H1 (cell line): ENCODE data around the gene KRT84. TPM values are rescaled to one million over a fixed set of nuclear protein-coding genes. Genes with fewer than 3 reads are reported as not detected.

Experiments
- CREB1 ChIP-seq: IDR thresholded peaks from 2 replicates; pipeline ENCODE4 v1.6.1; 2012; ENCODE audit warnings: inconsistent platforms
- NRF1 ChIP-seq: IDR thresholded peaks from 2 replicates; pipeline ENCODE4 v1.6.1; 2011; ENCODE audit warnings: mild to moderate bottlenecking, low read depth, low read length, improper control_type of control experiment
- SUZ12 ChIP-seq: fragments of 200-600 bp; sonication (generic); IDR thresholded peaks from 2 replicates; pipeline ENCODE4 v1.6.1; 2012; ENCODE audit warnings: mild to moderate bottlenecking, inconsistent platforms, low read length, moderate library complexity, mixed read lengths
- TAF1 ChIP-seq: IDR thresholded peaks from 2 replicates; pipeline ENCODE4 v1.6.1; 2011; ENCODE audit warnings: mild to moderate bottlenecking, low read depth, low read length
- TAF7 ChIP-seq: optimal IDR thresholded peaks from 2 replicates; pipeline ENCODE3; 2011; ENCODE audit warnings: low read depth, mild to moderate bottlenecking, inconsistent platforms, low read length, moderate library complexity, borderline replicate concordance
- TEAD4 ChIP-seq: IDR thresholded peaks from 2 replicates; pipeline ENCODE4 v1.6.1; 2012; ENCODE audit warnings: low read depth, low read length, inconsistent platforms, mixed read lengths
- polyA plus RNA-seq, 7 experiments: library from polyadenylated mRNA; depleted of rRNA in 3 of 7; stranded (reverse) in 5 of 7; unstranded in 2 of 7; fragments of >200 nt in 5 of 7; fragments of 200-250 nt in 2 of 7; gene quantifications; 1 replicate in 5 of 7; 2 replicates in 1 of 7; 4 replicates in 1 of 7; pipeline versions ENCODE4 v1.2.1 to v1.2.3, GENCODE V29; 2011 to 2013; ENCODE audit warnings: missing spikeins in 2 of 7, mixed read lengths in 2 of 7
- total RNA-seq: library from RNA; stranded (reverse); fragmentation: NEBNext Ultra II Directional; extraction: Animal tissue kit (Norgen Biotek cat#: 25700); gene quantifications from 2 replicates; pipeline ENCODE4 v1.2.1, GENCODE V29; 2021
- TF ChIP-seq, protein P1 (sequence below): fragments of 300-600 bp; sonication (generic); IDR thresholded peaks from 2 replicates; pipeline ENCODE4 v1.7.1; 2012; ENCODE audit warnings: low read length, moderate library complexity, mild to moderate bottlenecking, inconsistent platforms; ENCODE audit not compliant: insufficient replicate concordance
- TF ChIP-seq, protein P2 (sequence below), 3 experiments: IDR thresholded peaks; 1 replicate in 2 of 3; 2 replicates in 1 of 3; pipeline versions ENCODE4 v1.5.1 to v1.6.1; 2011; ENCODE audit warnings: low read length in 3 of 3, mild to moderate bottlenecking in 3 of 3, inconsistent platforms in 2 of 3, low read depth in 1 of 3, moderate library complexity in 1 of 3; ENCODE audit not compliant: insufficient read depth in 1 of 3; ENCODE audit errors: control extremely low read depth in 1 of 3
- TF ChIP-seq, protein P3 (sequence below): IDR thresholded peaks from 2 replicates; pipeline ENCODE4 v1.6.1; 2012; ENCODE audit warnings: inconsistent platforms

Gene KRT84
- total and polyA plus RNA-seq, 2 of the 8 experiments (the other 6 are each of a cell fraction or from before 2014, with no cell fraction given), result not detected

DNA sequence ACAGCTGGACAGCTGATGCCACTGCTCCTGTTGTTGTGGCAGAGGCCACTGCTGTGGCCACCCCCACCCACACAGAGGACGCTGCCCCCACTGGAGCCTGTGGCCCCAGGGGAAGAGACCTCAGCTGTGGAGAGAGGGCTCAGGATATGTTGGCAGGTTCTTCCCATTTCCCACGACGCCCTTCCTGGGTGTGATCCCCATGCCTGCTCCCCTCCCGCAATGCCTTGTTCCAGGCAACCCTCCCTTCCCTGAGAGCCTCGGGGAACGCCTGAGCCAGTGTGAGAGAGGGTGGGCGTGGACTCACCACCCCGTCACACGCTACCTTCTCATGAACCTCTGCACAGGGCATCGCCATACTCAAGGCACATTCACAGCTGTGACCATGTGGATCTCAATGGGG is 26.4 kb upstream of the KRT84 start (continued):
- TF ChIP-seq, protein P1, sequence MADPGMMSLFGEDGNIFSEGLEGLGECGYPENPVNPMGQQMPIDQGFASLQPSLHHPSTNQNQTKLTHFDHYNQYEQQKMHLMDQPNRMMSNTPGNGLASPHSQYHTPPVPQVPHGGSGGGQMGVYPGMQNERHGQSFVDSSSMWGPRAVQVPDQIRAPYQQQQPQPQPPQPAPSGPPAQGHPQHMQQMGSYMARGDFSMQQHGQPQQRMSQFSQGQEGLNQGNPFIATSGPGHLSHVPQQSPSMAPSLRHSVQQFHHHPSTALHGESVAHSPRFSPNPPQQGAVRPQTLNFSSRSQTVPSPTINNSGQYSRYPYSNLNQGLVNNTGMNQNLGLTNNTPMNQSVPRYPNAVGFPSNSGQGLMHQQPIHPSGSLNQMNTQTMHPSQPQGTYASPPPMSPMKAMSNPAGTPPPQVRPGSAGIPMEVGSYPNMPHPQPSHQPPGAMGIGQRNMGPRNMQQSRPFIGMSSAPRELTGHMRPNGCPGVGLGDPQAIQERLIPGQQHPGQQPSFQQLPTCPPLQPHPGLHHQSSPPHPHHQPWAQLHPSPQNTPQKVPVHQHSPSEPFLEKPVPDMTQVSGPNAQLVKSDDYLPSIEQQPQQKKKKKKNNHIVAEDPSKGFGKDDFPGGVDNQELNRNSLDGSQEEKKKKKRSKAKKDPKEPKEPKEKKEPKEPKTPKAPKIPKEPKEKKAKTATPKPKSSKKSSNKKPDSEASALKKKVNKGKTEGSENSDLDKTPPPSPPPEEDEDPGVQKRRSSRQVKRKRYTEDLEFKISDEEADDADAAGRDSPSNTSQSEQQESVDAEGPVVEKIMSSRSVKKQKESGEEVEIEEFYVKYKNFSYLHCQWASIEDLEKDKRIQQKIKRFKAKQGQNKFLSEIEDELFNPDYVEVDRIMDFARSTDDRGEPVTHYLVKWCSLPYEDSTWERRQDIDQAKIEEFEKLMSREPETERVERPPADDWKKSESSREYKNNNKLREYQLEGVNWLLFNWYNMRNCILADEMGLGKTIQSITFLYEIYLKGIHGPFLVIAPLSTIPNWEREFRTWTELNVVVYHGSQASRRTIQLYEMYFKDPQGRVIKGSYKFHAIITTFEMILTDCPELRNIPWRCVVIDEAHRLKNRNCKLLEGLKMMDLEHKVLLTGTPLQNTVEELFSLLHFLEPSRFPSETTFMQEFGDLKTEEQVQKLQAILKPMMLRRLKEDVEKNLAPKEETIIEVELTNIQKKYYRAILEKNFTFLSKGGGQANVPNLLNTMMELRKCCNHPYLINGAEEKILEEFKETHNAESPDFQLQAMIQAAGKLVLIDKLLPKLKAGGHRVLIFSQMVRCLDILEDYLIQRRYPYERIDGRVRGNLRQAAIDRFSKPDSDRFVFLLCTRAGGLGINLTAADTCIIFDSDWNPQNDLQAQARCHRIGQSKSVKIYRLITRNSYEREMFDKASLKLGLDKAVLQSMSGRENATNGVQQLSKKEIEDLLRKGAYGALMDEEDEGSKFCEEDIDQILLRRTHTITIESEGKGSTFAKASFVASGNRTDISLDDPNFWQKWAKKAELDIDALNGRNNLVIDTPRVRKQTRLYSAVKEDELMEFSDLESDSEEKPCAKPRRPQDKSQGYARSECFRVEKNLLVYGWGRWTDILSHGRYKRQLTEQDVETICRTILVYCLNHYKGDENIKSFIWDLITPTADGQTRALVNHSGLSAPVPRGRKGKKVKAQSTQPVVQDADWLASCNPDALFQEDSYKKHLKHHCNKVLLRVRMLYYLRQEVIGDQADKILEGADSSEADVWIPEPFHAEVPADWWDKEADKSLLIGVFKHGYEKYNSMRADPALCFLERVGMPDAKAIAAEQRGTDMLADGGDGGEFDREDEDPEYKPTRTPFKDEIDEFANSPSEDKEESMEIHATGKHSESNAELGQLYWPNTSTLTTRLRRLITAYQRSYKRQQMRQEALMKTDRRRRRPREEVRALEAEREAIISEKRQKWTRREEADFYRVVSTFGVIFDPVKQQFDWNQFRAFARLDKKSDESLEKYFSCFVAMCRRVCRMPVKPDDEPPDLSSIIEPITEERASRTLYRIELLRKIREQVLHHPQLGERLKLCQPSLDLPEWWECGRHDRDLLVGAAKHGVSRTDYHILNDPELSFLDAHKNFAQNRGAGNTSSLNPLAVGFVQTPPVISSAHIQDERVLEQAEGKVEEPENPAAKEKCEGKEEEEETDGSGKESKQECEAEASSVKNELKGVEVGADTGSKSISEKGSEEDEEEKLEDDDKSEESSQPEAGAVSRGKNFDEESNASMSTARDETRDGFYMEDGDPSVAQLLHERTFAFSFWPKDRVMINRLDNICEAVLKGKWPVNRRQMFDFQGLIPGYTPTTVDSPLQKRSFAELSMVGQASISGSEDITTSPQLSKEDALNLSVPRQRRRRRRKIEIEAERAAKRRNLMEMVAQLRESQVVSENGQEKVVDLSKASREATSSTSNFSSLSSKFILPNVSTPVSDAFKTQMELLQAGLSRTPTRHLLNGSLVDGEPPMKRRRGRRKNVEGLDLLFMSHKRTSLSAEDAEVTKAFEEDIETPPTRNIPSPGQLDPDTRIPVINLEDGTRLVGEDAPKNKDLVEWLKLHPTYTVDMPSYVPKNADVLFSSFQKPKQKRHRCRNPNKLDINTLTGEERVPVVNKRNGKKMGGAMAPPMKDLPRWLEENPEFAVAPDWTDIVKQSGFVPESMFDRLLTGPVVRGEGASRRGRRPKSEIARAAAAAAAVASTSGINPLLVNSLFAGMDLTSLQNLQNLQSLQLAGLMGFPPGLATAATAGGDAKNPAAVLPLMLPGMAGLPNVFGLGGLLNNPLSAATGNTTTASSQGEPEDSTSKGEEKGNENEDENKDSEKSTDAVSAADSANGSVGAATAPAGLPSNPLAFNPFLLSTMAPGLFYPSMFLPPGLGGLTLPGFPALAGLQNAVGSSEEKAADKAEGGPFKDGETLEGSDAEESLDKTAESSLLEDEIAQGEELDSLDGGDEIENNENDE, result no peak
- TF ChIP-seq CREB1 (no peak), TEAD4 (no peak), TAF7 (no peak), NRF1 (no peak), TAF1 (no peak), SUZ12 (no peak)
- TF ChIP-seq, protein P2, sequence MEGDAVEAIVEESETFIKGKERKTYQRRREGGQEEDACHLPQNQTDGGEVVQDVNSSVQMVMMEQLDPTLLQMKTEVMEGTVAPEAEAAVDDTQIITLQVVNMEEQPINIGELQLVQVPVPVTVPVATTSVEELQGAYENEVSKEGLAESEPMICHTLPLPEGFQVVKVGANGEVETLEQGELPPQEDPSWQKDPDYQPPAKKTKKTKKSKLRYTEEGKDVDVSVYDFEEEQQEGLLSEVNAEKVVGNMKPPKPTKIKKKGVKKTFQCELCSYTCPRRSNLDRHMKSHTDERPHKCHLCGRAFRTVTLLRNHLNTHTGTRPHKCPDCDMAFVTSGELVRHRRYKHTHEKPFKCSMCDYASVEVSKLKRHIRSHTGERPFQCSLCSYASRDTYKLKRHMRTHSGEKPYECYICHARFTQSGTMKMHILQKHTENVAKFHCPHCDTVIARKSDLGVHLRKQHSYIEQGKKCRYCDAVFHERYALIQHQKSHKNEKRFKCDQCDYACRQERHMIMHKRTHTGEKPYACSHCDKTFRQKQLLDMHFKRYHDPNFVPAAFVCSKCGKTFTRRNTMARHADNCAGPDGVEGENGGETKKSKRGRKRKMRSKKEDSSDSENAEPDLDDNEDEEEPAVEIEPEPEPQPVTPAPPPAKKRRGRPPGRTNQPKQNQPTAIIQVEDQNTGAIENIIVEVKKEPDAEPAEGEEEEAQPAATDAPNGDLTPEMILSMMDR (IDR thresholded peaks at IDR 0.05; ENCODE audit: control extremely low read depth in 1 of 3, insufficient read depth in 1 of 3, low read depth in 1 of 3, low read length in 3 of 3), result no peak
- TF ChIP-seq, protein P3, sequence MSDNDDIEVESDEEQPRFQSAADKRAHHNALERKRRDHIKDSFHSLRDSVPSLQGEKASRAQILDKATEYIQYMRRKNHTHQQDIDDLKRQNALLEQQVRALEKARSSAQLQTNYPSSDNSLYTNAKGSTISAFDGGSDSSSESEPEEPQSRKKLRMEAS, result no peak
